ENCODE measurements around the gene B3GAT3. TPM values are rescaled to one million over a fixed set of nuclear protein-coding genes. Genes with fewer than 3 reads are reported as not detected.
"Not testable (repeated sequence)": the region's sequence is repeated elsewhere in the genome, so short reads cannot be mapped to it uniquely, and the experiment has no call there.

The B3GAT3 gene
- total RNA-seq, 1 donor = 30.8 TPM

GRCh38 chr11:62627713-62628112, 5.9 kb upstream of the B3GAT3 start:
- H3K27me3 ChIP-seq (ENCODE audit: insufficient read depth, low read length) = no peaks in the 10 kb centered on the region
- no peak overlapping the region for H3K4me2 ChIP-seq (ENCODE audit: insufficient read depth, low read length)
- H3K4me3 ChIP-seq (ENCODE audit: insufficient read depth, low read length) = no peak overlapping the region
- H3K4me1 ChIP-seq (ENCODE audit: insufficient read depth, low read length) = no peaks in the 10 kb centered on the region
- no peaks in the 10 kb centered on the region for H3K79me2 ChIP-seq (ENCODE audit: insufficient read depth, low read length)
- H3K36me3 ChIP-seq (ENCODE audit: insufficient read depth, low read length) = peaks cover 77% of the 10 kb centered on the region
- DNase-seq (ENCODE audit: insufficient read length, low spot score, missing footprints) = peak; percentile 26
- H3K27ac ChIP-seq (ENCODE audit: low read depth, low read length) = no peak overlapping the region
- H3K9me3 ChIP-seq (ENCODE audit: low read depth, low read length) = no peaks in the 10 kb centered on the region
- no peaks in the 10 kb centered on the region for H4K20me1 ChIP-seq (ENCODE audit: insufficient read depth, low read length)
- H2AFZ ChIP-seq (ENCODE audit: low read length) = no peak overlapping the region
- TF ChIP-seq CTCF (IDR thresholded peaks at IDR 0.05; ENCODE audit: extremely low read depth, low read depth, low read length) = no peak

GRCh38 chr11:62622476-62623089, 797 bp upstream of the B3GAT3 start:
- Histone ChIP-seq H3K36me3 (ENCODE audit: insufficient read depth, low read length) (peaks cover 32% of the 10 kb centered on the region), H3K27ac (ENCODE audit: low read depth, low read length) (peak overlapping the region; percentile 84), H4K20me1 (ENCODE audit: insufficient read depth, low read length) (no peaks in the 10 kb centered on the region), H3K4me3 (ENCODE audit: insufficient read depth, low read length) (peak overlapping the region; percentile 88), H3K4me2 (ENCODE audit: insufficient read depth, low read length) (peak overlapping the region; percentile 92), H3K27me3 (ENCODE audit: insufficient read depth, low read length) (no peaks in the 10 kb centered on the region), H3K79me2 (ENCODE audit: insufficient read depth, low read length) (peaks cover 15% of the 10 kb centered on the region), H3K4me1 (ENCODE audit: insufficient read depth, low read length) (peaks cover 14% of the 10 kb centered on the region), H2AFZ (ENCODE audit: low read length) (peak overlapping the region; percentile 86), H3K9me3 (ENCODE audit: low read depth, low read length) (no peaks in the 10 kb centered on the region)
- DNase-seq (ENCODE audit: insufficient read length, low spot score, missing footprints) = peak; percentile 34
- TF ChIP-seq CTCF (IDR thresholded peaks at IDR 0.05; ENCODE audit: extremely low read depth, low read depth, low read length) = no peak

- no peak for TF ChIP-seq CTCF (IDR thresholded peaks at IDR 0.05; ENCODE audit: extremely low read depth, low read depth, low read length)
- peak overlapping the region; percentile 92 for H3K4me2 ChIP-seq (ENCODE audit: insufficient read depth, low read length)
- no peak for DNase-seq (ENCODE audit: insufficient read length, low spot score, missing footprints)
- H3K9me3 ChIP-seq (ENCODE audit: low read depth, low read length) = no peaks in the 10 kb centered on the region
- peak overlapping the region; percentile 88 for H3K4me3 ChIP-seq (ENCODE audit: insufficient read depth, low read length)
- H3K27ac ChIP-seq (ENCODE audit: low read depth, low read length) = peak overlapping the region; percentile 63
- H3K27me3 ChIP-seq (ENCODE audit: insufficient read depth, low read length) = no peaks in the 10 kb centered on the region
- peaks cover 14% of the 10 kb centered on the region for H3K4me1 ChIP-seq (ENCODE audit: insufficient read depth, low read length)
- no peaks in the 10 kb centered on the region for H4K20me1 ChIP-seq (ENCODE audit: insufficient read depth, low read length)
- peaks cover 29% of the 10 kb centered on the region for H3K36me3 ChIP-seq (ENCODE audit: insufficient read depth, low read length)
- peaks cover 15% of the 10 kb centered on the region for H3K79me2 ChIP-seq (ENCODE audit: insufficient read depth, low read length)
- H2AFZ ChIP-seq (ENCODE audit: low read length) = peak overlapping the region; percentile 76
Observed at GRCh38 chr11:62621027-62621566, 689 bp downstream of the B3GAT3 start.

GRCh38 chr11:62616957-62617356, 4.8 kb downstream of the B3GAT3 start:
- H3K4me1 ChIP-seq (ENCODE audit: insufficient read depth, low read length); H3K27me3 ChIP-seq (ENCODE audit: insufficient read depth, low read length); H3K4me2 ChIP-seq (ENCODE audit: insufficient read depth, low read length); H3K4me3 ChIP-seq (ENCODE audit: insufficient read depth, low read length); H3K27ac ChIP-seq (ENCODE audit: low read depth, low read length); H2AFZ ChIP-seq (ENCODE audit: low read length); H3K9me3 ChIP-seq (ENCODE audit: low read depth, low read length); H4K20me1 ChIP-seq (ENCODE audit: insufficient read depth, low read length); DNase-seq (ENCODE audit: insufficient read length, low spot score, missing footprints): not testable (repeated sequence)
- H3K79me2 ChIP-seq (ENCODE audit: insufficient read depth, low read length) = peaks cover 15% of the 10 kb centered on the region
- peaks cover 18% of the 10 kb centered on the region for H3K36me3 ChIP-seq (ENCODE audit: insufficient read depth, low read length)

Data from osteoblast (primary cell).